ENCODE measurements around the gene MFNG.

MFNG gene

DNA sequence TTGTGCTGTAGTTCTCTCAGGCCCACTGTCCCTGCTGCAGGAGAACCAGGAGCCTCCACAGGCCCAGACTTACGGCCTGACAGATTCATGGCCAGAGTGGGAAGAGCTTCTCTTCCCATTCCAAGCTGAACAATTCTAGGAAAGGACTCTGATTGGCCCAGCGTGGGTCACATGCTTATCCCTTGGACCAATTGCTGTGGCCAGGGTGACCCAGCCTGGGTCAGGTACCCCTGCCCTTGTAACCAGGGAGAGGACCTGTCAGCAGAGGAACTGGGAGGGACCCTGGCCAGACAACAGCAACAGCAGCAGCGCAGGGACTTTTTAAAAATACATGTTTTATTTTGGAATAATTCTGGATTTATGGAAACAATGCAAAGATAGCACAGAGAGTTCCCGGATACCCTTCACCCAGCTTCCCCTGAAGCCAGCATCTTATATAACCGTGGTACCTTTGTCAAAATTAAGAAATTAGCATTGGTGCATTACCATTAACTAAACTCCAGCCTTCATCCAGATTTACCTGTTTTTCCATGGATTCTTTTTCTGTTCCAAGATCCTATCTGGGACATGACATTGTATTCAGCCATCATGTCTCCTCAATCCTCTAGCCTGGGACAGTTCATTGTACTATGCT, 50.1 kb downstream of the MFNG start:
- no peak for DNase-seq (ENCODE audit: low read depth)
- no peak for TF ChIP-seq CTCF (conservative IDR thresholded peaks at IDR 0.05; ENCODE audit: low read depth, low read length)
- no peak overlapping the region for H3K4me3 ChIP-seq (ENCODE audit: low read length)

- no peak overlapping the region for H3K4me3 ChIP-seq (ENCODE audit: low read length)
- no peak for TF ChIP-seq CTCF (conservative IDR thresholded peaks at IDR 0.05; ENCODE audit: low read depth, low read length)
- no peak for DNase-seq (ENCODE audit: low read depth)
These were observed 52.4 kb downstream of the MFNG start for GRCh38 chr22:37433786-37434185.

- no peak overlapping the region for H3K4me3 ChIP-seq (ENCODE audit: low read length)
- no peak for DNase-seq (ENCODE audit: low read depth)
- TF ChIP-seq CTCF (conservative IDR thresholded peaks at IDR 0.05; ENCODE audit: low read depth, low read length) = no peak
These were observed 53.5 kb downstream of the MFNG start for GRCh38 chr22:37432708-37433054.

DNA sequence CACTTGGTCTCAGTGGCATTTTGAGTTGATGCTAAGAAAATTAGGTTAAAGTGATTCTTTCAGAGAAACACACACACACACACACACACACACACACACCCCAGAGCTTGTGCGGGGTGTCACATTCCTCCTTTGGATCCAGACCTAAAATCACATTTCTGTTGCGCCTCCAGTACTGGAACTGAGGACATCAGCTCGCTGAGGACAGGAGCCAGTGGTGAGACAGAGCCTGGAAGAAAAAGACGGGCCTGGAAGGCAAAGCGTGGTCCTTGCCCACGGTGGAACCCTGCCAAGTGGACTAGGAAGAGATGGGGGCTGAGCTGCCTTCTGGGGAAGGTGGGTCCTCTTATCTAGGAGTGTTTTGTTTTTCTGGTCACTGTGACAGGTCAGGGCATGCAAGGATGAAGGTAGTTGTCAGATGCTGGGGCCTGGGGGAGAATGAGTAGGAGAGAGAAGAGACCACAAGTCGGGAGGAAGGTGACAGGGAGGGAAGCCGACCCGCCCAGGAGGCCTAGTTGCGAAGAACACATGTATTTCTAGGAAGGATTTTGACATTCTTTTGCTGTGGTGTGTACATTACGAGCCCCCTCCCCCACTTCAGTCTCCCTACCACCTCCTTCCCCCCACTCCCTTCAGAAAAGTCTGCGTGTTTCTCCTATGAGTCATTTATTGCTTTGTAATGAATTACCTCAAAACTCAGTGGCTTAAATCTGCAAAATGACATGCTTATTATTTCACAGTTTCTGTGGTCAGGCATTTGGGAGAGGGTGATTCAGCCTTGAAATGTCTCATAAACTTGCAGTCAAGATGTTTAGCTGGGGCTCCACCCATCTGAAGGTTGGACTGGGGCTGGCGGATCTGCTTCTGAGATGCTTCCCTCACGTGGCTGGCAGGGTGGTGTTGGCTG, 54.1 kb downstream of the MFNG start:
- TF ChIP-seq CTCF (conservative IDR thresholded peaks at IDR 0.05; ENCODE audit: low read depth, low read length) = no peak
- peak; percentile 98 for DNase-seq (ENCODE audit: low read depth)
- no peak overlapping the region for H3K4me3 ChIP-seq (ENCODE audit: low read length)

- no peak for DNase-seq (ENCODE audit: low read depth)
- TF ChIP-seq CTCF (conservative IDR thresholded peaks at IDR 0.05; ENCODE audit: low read depth, low read length) = no peak
- H3K4me3 ChIP-seq (ENCODE audit: low read length) = no peak overlapping the region
These were observed 54.8 kb downstream of the MFNG start for GRCh38 chr22:37431366-37431765.

DNA sequence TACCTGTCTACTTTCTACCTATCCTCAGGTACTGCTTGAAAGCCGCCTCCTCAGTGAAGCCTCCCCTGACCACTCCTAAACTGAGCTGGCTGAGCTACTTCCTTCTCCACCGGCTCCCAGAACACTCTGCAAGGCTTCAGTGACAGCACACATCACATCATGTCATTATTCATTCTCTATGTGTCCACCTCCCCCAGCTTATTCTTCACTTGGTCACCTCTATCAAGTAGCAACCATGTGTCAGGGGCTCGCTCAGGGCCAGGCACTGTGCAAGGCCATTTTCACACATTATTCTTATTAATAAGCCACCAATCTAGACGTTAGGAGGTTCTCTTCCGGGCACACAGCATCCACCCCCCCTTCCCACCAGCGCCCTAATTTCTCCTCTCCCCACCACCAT, 55.2 kb downstream of the MFNG start:
- no peak for TF ChIP-seq CTCF (conservative IDR thresholded peaks at IDR 0.05; ENCODE audit: low read depth, low read length)
- no peak overlapping the region for H3K4me3 ChIP-seq (ENCODE audit: low read length)
- no peak for DNase-seq (ENCODE audit: low read depth)

All from retinal pigment epithelial cell (primary cell).